Endometrium (tissue), 2 donors: Measurements from ENCODE around the gene GATD1.

Experiments
- FAIRE-seq: peaks from 2 replicates; lab custom pipeline; 2012; peaks lifted over from hg19 to GRCh38; lab: Jason Lieb, UNC
- donor health status: control.
- donor health status: control.

Gene GATD1

DNA sequence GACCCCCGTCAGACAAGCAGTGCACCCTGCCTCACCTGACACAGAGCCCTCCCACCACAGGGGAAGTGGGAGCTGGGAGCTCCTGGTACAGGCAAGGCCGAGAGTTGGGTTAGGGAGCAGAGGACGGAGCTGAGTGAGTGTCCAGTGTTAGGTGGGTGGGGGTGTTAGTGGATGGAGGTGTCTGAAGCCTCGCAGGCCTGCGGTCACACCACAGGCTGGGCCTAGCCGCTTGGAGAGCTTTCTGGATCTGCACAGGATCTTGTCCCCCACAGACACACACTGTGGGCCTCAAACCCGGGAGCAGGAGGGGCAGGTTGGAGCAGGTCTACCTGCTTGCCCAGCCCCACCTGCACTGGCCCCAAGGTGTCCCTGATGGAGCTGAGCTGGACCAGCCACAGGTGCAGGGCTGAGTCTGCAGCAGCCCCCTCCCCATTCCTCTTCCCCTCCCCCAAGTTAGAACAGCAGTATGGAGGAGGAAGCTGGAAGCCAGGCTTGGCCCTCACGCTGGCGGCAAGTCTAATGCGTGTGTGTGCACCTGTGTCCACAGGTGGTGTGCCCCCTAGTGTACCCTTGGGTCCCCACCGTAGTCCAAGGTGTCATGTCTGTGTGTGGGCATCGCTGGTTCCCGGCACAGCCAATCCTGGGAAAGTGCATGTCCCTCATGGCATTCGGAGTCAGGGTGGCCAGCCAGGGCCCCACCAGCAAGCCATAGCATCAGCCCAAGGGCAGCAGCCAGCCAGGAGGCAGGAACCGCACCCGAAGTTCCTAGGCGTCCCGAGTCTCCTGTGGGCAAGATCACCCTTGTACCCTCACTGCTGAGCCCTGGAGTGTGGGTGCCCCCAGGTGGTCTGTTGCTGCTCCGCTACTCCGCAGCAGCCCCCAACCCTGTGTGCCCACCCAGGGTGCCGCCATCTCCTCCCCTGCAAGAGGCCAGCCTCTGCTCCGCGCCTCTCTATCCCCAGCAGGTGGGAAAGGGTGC is 2.0 kb upstream of the GATD1 start:
- FAIRE-seq = no peak

DNA sequence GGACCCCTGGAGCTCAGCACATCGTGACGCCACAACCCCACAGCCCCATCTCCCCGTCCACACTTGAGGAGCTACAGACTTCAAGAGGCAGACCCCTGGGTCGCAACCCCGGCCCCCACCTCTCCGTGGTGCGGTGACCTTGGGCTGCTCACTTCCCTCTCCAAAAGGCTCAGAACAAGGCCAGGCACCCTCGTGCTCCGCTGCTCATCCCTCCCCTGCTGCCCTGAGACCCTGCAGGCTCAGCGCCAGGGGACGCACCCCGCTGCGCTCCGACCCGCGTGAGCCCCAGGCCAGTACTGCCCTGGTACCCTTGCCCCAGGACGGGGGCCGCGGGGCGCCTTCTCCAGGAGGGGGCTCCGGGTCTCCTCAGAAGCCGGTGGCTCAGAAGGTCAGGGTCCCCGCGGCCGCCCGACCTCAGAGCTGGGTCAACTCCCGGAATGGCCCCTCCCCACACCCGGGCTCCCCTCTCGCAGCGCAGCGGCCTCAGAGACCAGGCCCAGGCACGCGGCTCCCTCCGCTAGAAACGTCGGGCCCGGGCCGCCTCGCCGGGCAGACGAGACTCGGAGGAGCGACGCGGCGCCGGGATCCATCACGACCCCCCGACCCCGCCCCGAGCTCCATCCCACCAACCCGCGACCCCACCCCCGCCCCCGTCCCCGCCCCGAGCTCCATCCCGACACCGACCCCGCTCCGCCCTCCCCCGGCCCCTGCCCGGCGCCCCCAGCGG is 563 bp downstream of the GATD1 start:
- FAIRE-seq = no peak

DNA sequence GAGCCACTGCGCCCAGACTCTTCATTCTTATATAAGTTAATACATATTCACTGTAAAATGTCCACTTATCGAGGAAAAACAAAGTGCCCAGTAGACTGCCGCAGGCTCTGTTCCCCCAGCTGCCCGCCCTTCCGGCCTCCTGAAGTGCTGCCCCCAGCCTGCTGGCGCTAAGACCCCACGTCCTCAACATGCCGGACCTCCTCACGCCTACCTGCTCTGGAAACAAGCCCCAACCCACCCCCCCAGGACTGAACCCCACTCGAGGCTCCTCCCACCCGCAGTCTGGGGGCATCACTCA is 1.1 kb downstream of the GATD1 start:
- FAIRE-seq = no peak

DNA sequence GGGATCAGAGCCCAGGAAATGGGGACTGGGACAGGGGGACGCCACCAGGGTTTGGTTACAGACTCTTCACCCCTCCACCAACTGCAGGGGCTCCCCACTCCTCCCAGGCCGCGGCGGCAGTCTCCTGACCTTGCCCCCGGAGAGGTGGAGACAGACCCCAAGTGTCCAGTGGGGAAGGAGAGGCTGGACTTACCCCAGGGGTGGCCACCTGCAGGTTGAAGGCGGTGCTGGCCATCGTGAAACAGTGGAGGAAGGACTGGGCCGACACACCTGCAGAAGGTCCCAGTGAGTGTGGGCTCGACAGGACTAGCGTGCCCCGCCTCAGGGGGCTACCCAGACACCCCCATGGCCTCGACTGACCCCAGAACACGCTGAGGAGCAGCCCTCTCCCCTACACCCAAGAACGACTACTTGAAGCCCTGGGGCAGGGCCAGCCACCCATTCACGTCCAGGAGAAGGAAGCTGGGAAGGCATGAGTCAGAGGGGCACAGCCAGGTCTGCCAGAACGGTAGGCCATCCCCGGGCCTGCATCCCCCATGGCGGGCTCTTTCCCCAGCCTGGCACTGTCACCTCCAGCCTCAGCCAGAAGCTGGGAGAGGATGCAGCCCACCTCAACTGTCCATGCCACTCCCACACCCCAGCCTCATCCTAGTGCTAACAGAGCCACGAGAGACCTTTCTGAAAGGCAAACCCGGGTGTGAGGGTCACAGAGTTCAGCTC is 2.3 kb downstream of the GATD1 start:
- no peak for FAIRE-seq

DNA sequence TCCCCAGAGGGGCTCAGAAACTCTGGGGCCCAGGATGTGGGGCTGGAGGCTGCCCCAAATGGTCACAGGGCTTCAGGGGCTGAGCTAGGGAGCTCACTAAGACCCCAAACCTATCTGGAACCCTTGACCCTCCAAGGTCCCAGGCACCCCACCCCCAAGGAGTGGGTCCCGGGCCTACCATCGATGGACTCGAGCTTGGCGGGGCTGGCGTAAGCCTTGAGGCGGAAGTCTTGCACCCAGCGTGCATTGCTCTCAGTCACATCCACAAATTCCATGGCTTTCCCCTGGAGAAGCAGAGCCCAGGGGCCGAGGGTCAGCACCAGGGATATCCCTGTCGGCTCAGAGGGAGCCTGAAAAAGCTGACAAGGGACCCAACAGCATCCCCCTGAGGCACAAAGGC is 3.5 kb downstream of the GATD1 start:
- FAIRE-seq = no peak

DNA sequence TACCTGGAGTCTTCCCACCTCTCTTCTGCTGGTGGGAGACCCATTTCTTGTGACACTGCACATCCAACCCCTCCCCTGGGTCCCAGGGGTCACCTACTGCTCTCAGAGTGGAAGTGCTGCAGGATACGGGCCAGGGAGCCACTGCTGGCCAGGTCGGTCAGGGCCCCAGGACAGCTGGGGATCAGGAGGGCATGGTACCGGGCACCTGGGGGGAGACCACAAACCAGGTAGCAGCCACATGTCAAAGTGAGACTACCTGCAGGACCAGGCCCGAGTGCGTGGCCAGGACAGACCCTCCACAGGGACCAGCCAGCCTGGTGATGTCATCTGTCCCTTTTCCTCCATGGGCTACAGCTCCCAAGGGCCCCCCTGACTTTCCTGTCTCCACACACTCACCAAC is 3.9 kb downstream of the GATD1 start:
- no peak for FAIRE-seq

DNA sequence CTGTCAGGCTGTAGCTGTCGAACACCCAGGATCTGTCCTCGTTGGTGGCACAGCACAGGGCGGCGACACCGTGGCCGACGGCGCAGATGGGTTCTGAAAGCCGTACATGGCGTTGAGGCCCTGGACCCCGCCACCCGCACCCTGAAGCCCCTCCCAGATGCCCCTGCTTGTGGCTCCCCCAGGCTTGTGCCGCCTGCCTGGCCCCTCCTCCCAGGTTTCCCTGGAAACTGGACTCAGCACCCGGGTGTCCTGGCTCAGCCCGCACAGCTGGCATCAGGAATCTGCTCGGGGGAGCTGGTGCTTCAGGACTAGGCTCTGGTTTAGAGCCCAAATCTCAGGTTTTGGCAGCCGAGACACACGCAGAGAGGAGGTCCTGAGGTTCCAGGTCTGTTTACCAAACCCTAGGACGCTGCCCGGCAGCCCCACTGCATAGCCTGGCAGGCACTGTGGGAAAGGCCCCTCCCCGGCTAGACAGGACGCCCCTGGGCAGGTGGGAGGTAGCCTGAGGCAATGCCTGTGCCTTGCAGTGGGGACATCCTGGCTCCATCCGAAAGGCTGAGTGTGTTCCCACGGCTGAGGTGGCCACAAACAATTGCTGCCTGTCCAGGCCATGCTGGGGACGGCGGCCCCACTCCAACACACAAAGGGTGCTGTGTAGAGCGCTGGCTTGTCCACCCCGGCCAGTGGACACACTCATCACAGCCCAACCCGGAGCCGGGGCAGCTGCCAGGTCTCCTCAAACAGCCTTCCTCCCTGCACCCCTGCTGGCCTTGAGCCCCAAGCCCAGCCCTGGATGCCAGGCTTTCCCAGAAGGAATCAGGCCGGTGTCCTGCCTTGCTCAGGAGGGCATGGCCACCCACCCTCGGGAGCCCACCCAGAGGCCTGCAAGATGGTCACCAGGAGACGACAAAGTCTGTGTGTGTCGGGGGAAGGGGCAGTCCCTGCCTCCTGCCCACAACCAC is 4.6 kb downstream of the GATD1 start:
- no peak for FAIRE-seq

DNA sequence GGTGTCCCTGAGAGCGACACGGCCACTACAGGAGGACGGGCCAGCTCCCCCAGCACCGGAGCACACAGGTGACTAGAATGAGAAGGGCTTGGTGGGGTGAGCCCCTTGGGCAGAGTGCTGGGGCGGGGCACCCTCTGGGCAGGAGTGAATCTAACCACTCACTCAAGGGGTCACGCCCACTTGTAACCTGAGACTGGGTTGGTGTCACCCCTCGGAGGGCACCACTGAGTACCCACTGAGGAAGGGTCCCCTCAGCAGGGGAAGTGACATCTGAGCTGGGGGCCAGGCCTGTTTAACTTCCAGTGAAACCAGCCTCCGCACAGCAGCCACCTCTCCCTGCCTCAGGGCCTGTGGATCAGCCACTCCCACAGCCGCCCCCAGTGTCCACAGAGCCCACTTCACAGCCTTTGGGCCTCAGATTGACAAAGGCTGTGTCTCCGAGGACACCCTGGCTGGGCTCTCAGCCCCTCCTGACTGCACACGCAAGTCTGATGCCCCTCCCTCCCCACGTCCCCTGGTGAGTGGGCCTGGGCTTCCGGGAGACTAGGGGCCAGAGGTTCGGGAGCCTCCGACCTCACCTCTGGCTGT is 5.6 kb downstream of the GATD1 start:
- FAIRE-seq = no peak

DNA sequence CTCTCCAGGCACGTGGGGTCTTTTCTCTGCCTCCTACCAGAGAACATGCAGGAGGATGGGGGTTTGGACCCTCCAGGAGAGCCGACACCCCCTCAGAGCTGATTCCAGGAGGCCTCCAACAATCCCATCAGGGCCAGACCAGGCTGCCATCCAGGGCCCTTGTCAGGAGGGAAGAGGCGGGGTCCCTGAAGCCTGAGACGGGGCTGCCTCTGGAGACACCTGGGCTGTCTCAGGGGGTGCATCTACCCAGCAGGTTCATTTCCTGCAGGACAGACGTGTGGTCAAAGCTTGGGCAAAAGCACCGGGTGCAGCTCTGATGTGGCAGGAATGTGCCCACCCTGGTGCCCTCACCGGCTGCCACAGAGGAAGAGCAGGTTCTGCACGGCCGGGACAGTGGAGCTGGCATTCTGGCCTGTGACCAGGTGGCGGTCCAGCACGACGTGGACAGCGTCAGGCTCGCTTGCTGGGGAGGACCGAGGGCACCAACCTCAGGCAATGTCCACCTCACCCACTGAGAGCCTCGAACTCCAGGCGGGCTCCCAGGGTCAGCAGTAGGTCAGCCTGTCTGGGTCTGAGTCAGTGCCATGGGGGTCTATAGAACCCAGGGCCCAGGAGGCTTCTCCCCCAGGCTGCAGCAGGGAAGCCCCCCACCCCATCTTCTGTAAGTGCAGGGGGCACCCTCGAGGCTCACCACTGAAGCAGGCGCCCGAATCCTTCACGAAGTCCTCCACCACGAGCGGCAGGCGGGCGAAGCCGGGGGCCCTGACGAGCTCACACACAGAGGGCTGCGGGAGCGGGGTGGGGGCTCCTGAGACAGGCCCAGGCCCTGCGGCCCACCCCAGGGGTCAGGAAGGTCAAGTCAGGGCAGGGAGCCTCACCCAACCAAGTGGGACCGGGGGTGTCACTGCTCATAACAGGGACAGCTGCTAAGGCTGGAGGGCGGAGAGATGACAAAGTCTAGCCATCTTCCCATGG is 6.4 kb downstream of the GATD1 start:
- FAIRE-seq = no peak

DNA sequence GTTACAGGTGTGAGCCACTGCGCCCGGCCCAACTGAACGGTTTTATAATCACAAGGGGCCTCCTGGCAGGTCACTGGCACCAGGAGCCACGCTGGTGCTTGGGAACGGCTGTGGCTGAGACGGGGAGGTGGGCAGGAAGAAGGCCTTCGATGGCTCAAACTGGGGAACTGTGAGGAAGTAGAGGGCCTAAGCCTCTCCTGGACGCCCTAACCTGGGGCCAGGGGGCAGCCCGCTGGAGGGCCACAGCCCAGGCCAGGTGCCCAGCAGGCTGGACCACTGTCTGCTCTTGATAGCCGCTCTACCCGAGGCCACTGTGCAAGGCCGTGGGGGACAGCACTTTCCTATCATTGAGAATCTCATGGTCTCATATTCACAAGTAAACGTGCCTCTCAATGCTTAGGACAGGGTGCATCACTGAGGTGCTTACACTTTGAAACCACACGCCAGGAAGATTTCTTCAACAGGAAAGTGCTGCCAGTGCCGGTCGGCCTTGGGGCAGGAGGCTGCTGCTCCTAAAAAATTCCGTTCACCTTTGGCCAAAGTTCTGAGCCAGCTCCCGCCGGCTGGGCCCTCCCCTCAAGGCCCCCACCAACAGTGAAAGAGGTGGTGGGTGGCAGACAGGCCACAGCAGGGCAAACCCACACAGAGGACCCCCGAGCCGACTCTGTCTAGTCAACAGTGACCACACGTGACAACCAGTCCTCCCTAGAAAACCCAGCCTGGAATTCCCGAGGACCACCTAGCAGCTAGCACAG is 7.2 kb downstream of the GATD1 start:
- no peak for FAIRE-seq

DNA sequence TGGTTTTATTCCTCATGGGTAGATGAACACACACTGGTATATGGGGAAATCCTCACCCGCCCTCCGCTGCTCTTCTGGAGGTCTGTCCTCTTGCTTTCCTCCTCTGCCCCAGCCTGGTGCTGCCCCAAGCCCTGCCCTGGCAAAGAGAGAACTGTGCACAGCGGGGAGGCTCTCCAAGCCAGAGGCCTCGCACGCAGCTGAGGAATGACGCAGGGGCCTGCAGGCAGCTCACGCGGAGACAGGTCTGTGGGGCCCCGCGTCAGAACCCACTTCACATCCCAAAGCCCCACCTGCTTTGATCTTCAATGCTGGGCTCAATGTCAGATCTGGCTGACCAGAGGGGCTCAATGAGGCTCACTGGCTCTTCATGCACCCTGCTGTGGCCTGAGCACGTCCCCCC is 10.0 kb downstream of the GATD1 start:
- no peak for FAIRE-seq

DNA sequence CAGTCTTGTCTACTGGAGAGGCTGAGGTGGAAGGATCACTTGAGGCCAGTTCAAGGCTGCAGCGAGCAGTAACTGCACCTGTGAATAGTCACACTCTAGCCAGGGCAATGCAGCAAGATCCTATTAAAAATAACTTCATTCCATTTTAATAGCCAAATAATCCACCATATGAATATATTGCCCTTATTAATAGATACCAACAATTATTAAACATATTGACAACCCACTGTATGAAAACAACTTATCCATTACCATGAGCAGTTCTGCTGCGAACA is 10.4 kb downstream of the GATD1 start:
- no peak for FAIRE-seq

DNA sequence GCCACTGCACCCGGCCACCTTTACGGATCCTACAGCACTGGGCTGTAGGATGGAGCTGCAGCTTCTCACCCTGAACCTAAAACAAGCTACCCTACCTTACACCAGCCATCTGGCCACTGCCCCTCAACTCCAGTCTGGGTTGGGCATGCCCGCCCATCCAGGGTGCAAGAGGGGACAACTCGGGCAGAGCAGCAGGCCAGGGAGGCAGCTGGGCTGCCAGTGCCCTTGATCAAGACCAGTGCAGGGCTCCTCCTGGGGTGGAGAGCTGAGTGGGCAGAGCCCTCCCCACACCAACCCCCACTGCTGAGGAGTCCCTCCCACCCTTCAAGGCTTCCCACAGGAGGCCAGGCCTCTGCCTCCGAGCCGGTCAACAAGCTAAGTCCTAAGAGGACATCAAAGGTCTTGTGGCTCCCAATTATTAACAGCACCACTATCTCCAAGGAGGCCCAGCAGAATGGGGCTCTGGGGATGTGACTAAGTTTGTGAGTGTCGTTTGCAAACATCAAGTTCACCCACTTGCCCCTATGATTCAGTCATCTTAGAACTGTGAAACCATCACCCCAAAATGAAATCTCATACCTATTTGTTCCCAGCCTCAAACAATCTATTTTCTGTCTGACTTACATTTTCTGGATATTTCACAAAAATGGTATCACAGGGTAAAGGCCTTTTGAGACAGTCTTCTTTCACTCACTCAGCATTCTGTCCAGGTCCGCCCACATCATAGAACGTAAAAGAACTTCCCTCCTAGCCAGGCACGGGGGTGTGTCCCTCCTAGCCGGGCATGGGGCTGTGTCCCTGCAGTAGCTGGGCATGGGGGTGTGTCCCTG is 11.0 kb downstream of the GATD1 start:
- no peak for FAIRE-seq

DNA sequence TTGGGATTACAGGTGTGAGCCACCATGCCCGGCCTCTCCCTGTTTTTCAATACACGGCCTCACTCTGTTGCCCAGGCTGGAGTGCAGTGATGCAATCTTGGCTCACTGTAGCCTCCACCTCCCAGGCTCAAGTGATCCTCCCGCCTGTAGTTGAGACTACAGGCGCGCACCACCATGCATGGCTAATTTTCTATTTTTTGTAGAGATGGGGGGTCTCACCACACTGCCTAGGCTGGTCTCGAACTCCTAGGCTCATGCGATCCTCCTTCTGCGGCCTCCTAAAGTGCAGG is 11.5 kb downstream of the GATD1 start:
- no peak for FAIRE-seq

DNA sequence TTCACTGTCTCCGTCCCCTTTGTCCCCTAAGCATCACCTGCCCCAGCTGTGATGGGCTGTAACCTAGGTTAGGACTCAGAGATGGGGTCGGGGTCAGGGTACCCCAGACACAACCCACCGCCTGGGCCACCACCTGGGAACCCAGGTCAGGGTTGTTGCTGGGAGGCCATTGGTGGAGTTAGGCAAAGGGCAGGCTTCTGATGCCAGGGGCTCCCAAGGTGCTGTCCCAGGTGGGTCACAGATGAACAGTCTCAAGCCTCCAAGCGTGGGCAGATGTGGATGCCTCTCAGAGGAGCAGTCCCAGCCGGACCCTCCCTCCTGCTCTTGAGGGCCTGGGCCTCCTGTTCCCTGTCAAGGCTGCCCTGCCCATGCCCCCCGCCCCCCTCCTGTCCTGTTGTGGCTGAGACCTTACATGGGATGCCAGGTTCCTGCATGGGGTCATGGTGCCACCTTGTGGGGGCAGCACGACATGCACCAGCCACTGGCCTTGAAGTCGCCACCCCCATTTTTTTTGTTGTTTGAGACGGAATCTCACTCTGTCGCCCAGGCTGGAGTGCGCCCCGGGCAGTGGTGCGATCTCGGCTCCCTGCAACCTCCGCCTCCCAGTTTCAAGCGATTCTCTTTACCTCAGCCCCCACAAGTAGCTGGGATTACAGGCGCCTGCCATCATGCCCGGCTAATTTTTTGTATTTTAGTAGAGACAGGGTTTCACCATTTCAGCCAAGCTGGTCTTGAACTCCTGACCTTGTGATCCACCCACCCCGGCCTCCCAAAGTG is 12.1 kb downstream of the GATD1 start:
- no peak for FAIRE-seq

DNA sequence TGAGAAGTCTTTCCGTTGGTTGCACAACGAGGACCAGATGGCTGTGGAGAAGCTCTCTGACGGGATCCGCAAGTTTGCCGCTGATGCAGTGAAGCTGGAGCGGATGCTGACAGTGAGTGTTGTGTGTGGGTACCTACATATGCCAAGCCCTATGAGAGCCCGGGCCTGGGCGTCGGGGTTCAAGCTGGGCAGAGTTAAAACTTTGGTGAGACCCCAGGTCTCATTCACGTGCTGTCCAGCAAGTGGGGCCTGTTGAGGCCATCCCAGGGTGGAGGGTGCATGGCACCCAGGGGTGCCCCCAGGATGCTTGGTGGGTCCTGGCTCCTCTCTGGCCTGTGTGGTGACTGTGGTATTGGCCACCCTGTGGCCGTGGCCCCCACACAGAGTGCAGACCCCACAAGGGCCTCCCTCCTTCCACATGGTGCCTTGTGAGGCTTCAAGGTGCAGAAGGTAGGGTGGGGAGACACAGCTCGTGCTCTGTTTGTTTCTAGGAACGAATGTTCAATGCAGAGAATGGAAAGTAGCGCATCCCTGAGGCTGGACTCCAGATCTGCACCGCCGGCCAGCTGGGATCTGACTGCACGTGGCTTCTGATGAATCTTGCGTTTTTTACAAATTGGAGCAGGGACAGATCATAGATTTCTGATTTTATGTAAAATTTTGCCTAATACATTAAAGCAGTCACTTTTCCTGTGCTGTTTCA is 12.8 kb downstream of the GATD1 start:
- no peak for FAIRE-seq

DNA sequence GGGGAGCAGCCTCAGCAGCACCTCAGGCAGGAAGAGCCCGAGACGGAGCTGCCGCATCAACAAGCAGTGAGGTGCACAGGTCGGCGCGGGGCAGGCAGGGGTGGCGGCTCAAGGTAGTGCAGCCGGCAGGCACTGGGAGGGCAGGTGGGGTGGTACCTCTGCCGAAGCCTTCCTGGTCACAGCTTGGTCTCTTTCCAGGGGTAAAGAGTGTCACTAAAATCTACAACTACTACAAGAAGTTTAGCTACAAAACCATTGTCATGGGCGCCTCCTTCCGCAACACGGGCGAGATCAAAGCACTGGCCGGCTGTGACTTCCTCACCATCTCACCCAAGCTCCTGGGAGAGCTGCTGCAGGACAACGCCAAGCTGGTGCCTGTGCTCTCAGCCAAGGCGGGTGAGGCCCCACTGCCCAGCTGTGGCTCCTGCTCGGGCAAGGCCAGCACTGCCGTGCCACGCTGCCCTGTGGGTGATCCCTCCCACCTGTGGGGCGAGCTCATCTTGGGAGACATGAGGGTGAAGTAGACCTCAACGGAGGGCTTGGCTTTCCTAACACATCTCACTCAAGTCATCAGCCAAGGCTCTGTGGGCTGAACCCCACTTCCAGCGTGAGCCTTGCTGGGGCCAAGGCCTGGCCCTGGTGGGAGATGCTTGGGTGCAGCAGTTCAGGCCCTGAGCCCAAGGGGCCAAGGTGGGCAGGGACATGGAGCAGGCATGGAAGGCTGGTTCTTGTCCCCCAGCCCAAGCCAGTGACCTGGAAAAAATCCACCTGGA is 13.6 kb downstream of the GATD1 start:
- no peak for FAIRE-seq
